Stimulated activated CD8-positive, alpha-beta memory T cell treated with anti-CD3 and anti-CD28 coated beads, Interleukin-2, amount 100 ng/mL, for 1 hour (primary cell): ENCODE data around the gene THUMPD1.
"Not testable (repeated sequence)": the region's sequence is repeated elsewhere in the genome, so short reads cannot be mapped to it uniquely, and the experiment has no call there.

ENCODE experiments used
- DNase-seq, 2 donors: peaks; one replicate each; pipeline ENCODE4 v3.0.0-alpha.2; 2020; ENCODE audit warnings: low read depth in 2 of 2

Gene THUMPD1

DNA sequence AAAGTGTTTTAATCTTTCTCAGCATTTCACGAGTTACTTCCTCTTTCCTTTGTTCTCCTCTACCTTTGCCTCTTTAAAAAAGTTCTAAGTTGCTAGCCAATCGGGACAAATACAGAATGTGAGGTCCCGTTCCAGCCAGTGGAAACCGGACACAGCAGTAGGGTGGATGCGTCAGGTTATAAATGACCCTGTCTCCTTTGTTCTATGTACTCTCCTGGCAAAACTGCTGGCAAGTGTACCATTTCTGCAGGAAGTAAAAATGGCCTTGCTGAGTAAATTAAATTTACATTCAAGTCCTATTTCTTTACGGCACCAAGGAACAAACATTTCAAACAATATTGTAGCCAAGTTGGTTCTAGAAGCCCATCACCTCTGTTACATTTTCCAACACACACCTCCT lies 47.5 kb downstream of the THUMPD1 start:
- not testable (repeated sequence) for DNase-seq

DNA sequence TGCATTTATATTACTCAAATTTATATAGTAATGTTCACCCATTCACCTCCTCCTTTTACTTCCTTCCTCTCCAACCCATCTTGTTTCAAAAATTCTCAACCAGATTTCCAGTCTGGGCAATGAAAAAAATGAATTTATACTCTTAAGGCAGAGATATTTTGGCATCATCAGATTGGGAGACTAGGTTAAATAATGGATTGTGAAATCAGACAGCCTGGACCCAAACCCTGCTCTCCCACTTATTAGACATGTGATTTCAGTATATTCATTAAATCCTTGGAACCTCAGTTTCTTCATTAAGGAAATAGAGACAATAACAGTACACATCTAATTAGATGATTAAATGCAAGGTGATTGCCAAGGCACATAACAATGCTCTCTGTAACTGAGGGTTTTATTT lies 52.0 kb downstream of the THUMPD1 start:
- no peak for DNase-seq

GRCh38 chr16:20683812-20684211 lies 57.8 kb downstream of the THUMPD1 start:
- no peak for DNase-seq
